Upper lobe of left lung (tissue), 4 donors: ENCODE results near the gene SSRP1.

ENCODE experiments used
- POLR2A ChIP-seq, 4 donors: fragments of 450-650 bp; IDR thresholded peaks; one replicate each; pipeline ENCODE4 v1.5.1; 2016 to 2017; ENCODE audit warnings: antibody characterized with exemption in 4 of 4, mild to moderate bottlenecking in 2 of 4
- POLR2AphosphoS5 ChIP-seq, 2 donors: sonication (generic); formaldehyde crosslinking; IDR thresholded peaks; one replicate each; pipeline ENCODE4 v1.5.1; 2017; ENCODE audit warnings: antibody characterized with exemption in 2 of 2
- TF ChIP-seq, protein P1 (sequence below), 6 experiments: fragments of 450-650 bp in 4 of 6; fragments of 200-600 bp in 2 of 6; sonication (generic) in 2 of 6; IDR thresholded peaks; one replicate each; pipeline ENCODE4 v1.5.1; 2016 to 2019; ENCODE audit warnings: antibody characterized with exemption in 6 of 6

DNA sequence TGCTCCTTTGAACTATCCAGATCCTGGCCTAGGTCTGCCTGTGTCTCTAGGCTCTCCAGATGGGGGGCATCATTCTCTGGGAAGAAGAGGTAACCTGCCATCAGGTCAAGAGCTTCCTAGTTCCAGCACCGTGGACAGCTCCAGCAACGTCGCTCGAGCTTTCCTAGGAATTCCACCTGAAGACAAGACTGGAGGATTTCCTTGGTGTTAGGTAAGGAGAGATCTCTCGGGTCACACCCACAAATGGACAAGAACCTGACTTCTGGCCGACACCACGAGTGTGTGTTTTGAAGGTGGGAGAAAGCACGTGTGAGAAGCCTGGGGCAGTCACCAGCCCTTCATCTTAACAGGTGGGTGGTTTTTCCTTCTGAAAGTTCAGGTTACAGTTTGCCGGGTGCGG, 44.0 kb upstream of the SSRP1 start:
- TF ChIP-seq, protein P1, sequence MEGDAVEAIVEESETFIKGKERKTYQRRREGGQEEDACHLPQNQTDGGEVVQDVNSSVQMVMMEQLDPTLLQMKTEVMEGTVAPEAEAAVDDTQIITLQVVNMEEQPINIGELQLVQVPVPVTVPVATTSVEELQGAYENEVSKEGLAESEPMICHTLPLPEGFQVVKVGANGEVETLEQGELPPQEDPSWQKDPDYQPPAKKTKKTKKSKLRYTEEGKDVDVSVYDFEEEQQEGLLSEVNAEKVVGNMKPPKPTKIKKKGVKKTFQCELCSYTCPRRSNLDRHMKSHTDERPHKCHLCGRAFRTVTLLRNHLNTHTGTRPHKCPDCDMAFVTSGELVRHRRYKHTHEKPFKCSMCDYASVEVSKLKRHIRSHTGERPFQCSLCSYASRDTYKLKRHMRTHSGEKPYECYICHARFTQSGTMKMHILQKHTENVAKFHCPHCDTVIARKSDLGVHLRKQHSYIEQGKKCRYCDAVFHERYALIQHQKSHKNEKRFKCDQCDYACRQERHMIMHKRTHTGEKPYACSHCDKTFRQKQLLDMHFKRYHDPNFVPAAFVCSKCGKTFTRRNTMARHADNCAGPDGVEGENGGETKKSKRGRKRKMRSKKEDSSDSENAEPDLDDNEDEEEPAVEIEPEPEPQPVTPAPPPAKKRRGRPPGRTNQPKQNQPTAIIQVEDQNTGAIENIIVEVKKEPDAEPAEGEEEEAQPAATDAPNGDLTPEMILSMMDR (IDR thresholded peaks at IDR 0.05): no peak
- TF ChIP-seq POLR2A (IDR thresholded peaks at IDR 0.05) (no peak), POLR2AphosphoS5 (IDR thresholded peaks at IDR 0.05) (no peak)
